Activated CD8-positive, alpha-beta T cell treated with anti-CD3 and anti-CD28 coated beads, Interleukin-2, amount 10 ng/mL, durations not matched to agents 7 days and 5 days (primary cell): ENCODE data around the gene PSMB11. TPM values are rescaled to one million over a fixed set of nuclear protein-coding genes. Genes with fewer than 3 reads are reported as not detected.
"Not testable (repeated sequence)": the region's sequence is repeated elsewhere in the genome, so short reads cannot be mapped to it uniquely, and the experiment has no call there.

Experiments used
- ATAC-seq: fragments of 150-1000 bp; cut with Tn5 transposase; one replicate; pipeline ENCODE4 v1.10.0; 2021; ENCODE audit warnings: moderate library complexity
- CTCF ChIA-PET: fragments of 350-600 bp; sonication (Branson Sonifier 250); formaldehyde crosslinking; loops from one replicate; lab custom pipeline; 2021; ENCODE audit warnings: antibody characterized with exemption; lab: Charles Lee
- POLR2A ChIA-PET: fragments of 350-600 bp; sonication (Branson Sonifier 250); formaldehyde crosslinking; loops from one replicate; lab custom pipeline; 2021; ENCODE audit warnings: antibody characterized with exemption; lab: Charles Lee
- DNase-seq: peaks from one replicate; pipeline ENCODE4 v3.0.0-alpha.2; 2020
- H3K27ac Mint-ChIP-seq: one replicate; pipeline ENCODE4 v1.8.0; 2021; ENCODE audit warnings: mild to moderate bottlenecking, mixed read lengths
- H3K27me3 Mint-ChIP-seq: one replicate; pipeline ENCODE4 v1.8.0; 2021; ENCODE audit warnings: low read depth, mixed read lengths
- H3K36me3 Mint-ChIP-seq: one replicate; pipeline ENCODE4 v1.8.0; 2021; ENCODE audit warnings: low read depth, mixed read lengths
- H3K4me1 Mint-ChIP-seq: one replicate; pipeline ENCODE4 v1.8.0; 2021; ENCODE audit warnings: low read depth, mixed read lengths
- H3K4me3 Mint-ChIP-seq: one replicate; pipeline ENCODE4 v1.8.0; 2021; ENCODE audit warnings: mild to moderate bottlenecking, mixed read lengths
- H3K9me3 Mint-ChIP-seq: one replicate; pipeline ENCODE4 v1.8.0; 2022; ENCODE audit warnings: mixed read lengths; ENCODE audit not compliant: insufficient read depth
- total RNA-seq, 2 experiments: library from RNA; stranded (reverse); gene quantifications; one replicate each; pipeline ENCODE4 v1.2.3, GENCODE V29; 2021

Gene PSMB11
- total RNA-seq, 2 experiments from 2014 or later, result not detected

- ATAC-seq, result not testable (repeated sequence)
Observed at GRCh38 chr14:23004274-23004673, 37.7 kb upstream of the PSMB11 start.

GRCh38 chr14:23005451-23006187 is 36.4 kb upstream of the PSMB11 start:
- POLR2A ChIA-PET, result interaction anchor here (1.1 to 2.6 kb wide), 4 partner anchors 10 to 443 kb away, joined by 3 to 21 read pairs (median 12); partner anchors contain the start of gene PSMB5
- Mint-ChIP-seq H3K27me3 (no peaks in the 10 kb centered on the region), H3K4me3 (peak overlapping the region; percentile 94), H3K36me3 (peaks cover 5% of the 10 kb centered on the region), H3K4me1 (peaks cover 49% of the 10 kb centered on the region), H3K27ac (peak overlapping the region; percentile 98), H3K9me3 (no peaks in the 10 kb centered on the region)
- CTCF ChIA-PET, result interaction anchor here (1.0 to 4.1 kb wide), 15 partner anchors 11 to 435 kb away, joined by 3 to 121 read pairs (median 11); partner anchors contain the start of genes ACIN1, AJUBA, C14orf119 and CDH24
- DNase-seq (no peak), ATAC-seq (no peak)

More at GRCh38 chr14:23004274-23004673, 37.7 kb upstream of the PSMB11 start:
- H3K9me3 Mint-ChIP-seq, H3K36me3 Mint-ChIP-seq, POLR2A ChIA-PET, H3K27me3 Mint-ChIP-seq, H3K4me3 Mint-ChIP-seq, H3K27ac Mint-ChIP-seq, DNase-seq: not testable (repeated sequence)
- H3K4me1 Mint-ChIP-seq, result peaks cover 39% of the 10 kb centered on the region
- CTCF ChIA-PET, result interaction anchor here (1.3 to 1.4 kb wide), 2 partner anchors 10 to 18 kb away, joined by 4 to 5 read pairs; no protein-coding TSS in a partner anchor

- H3K9me3 Mint-ChIP-seq, result no peaks in the 10 kb centered on the region
- POLR2A ChIA-PET, result interaction anchor here (1.1 to 2.8 kb wide), 11 partner anchors 10 to 443 kb away, joined by 3 to 21 read pairs (median 9); partner anchors contain the start of genes DAD1, PSMB5 and RBM23
- no peaks in the 10 kb centered on the region for H3K27me3 Mint-ChIP-seq
- DNase-seq, result no peak
- CTCF ChIA-PET, result interaction anchor here (0.7 to 4.1 kb wide), 21 partner anchors 12 to 445 kb away, joined by 3 to 121 read pairs (median 8); partner anchors contain the start of genes ACIN1, AJUBA, C14orf119 and CDH24
- ATAC-seq, result no peak
- H3K4me3 Mint-ChIP-seq, result peak overlapping the region; percentile 94
- peaks cover 5% of the 10 kb centered on the region for H3K36me3 Mint-ChIP-seq
- peaks cover 49% of the 10 kb centered on the region for H3K4me1 Mint-ChIP-seq
- peak overlapping the region; percentile 98 for H3K27ac Mint-ChIP-seq
Observed at GRCh38 chr14:23006188-23006534, 35.9 kb upstream of the PSMB11 start.

GRCh38 chr14:23006544-23007419 is 35.2 kb upstream of the PSMB11 start:
- H3K4me1 Mint-ChIP-seq, result peaks cover 51% of the 10 kb centered on the region
- H3K27me3 Mint-ChIP-seq, result no peaks in the 10 kb centered on the region
- DNase-seq (peak; percentile 98), ATAC-seq (peak; percentile 99)
- H3K4me3 Mint-ChIP-seq, result peak overlapping the region; percentile 94
- ChIA-PET CTCF (interaction anchor here (0.7 to 4.1 kb wide), 29 partner anchors 10 to 446 kb away, joined by 3 to 121 read pairs (median 6); partner anchors contain the start of genes ACIN1, AJUBA, C14orf119 and CDH24), POLR2A (interaction anchor here (0.6 to 2.8 kb wide), 22 partner anchors 11 to 1496 kb away, joined by 3 to 21 read pairs (median 4); partner anchors contain the start of genes C14orf119, DAD1, METTL3 and OXA1L)
- peaks cover 5% of the 10 kb centered on the region for H3K36me3 Mint-ChIP-seq
- no peaks in the 10 kb centered on the region for H3K9me3 Mint-ChIP-seq
- peak overlapping the region; percentile 98 for H3K27ac Mint-ChIP-seq

GRCh38 chr14:23008831-23009230 is 33.2 kb upstream of the PSMB11 start:
- no peak for DNase-seq
- peak overlapping the region; percentile 90 for H3K4me3 Mint-ChIP-seq
- CTCF ChIA-PET, result interaction anchor here (0.7 to 4.1 kb wide), 7 partner anchors 13 to 60 kb away, joined by 3 to 121 read pairs (median 39); partner anchors contain the start of genes AJUBA and CDH24
- peak overlapping the region; percentile 92 for H3K27ac Mint-ChIP-seq
- H3K36me3 Mint-ChIP-seq, result peaks cover 5% of the 10 kb centered on the region
- H3K4me1 Mint-ChIP-seq, result peaks cover 51% of the 10 kb centered on the region
- no peaks in the 10 kb centered on the region for H3K27me3 Mint-ChIP-seq
- no peaks in the 10 kb centered on the region for H3K9me3 Mint-ChIP-seq
- ATAC-seq, result no peak
- POLR2A ChIA-PET, result interaction anchor here (2.8 kb wide), 1 partner anchor 90 kb away, joined by 9 read pairs; the partner anchor contains the start of gene RBM23

- ChIA-PET CTCF (interaction anchor here (4.0 to 4.1 kb wide), 4 partner anchors 15 to 59 kb away, joined by 39 to 121 read pairs (median 98); partner anchors contain the start of genes AJUBA and CDH24), POLR2A (no interaction called here)
- Mint-ChIP-seq H3K4me3 (peak overlapping the region; percentile 90), H3K27me3 (no peaks in the 10 kb centered on the region), H3K36me3 (peaks cover 5% of the 10 kb centered on the region), H3K9me3 (no peaks in the 10 kb centered on the region), H3K4me1 (peaks cover 51% of the 10 kb centered on the region), H3K27ac (peak overlapping the region; percentile 92)
- DNase-seq (no peak), ATAC-seq (no peak)
Observed at GRCh38 chr14:23009483-23009938, 32.5 kb upstream of the PSMB11 start.

GRCh38 chr14:23009939-23010726 is 31.9 kb upstream of the PSMB11 start, which contains the start of gene C14orf93:
TSS of gene C14orf93 (minus strand) at chr14:23010143. CDS start at chr14:22999023, 11,120 bp downstream.
- DNase-seq, result peak; percentile 88
- H3K36me3 Mint-ChIP-seq, result peaks cover 5% of the 10 kb centered on the region
- H3K4me1 Mint-ChIP-seq, result peaks cover 48% of the 10 kb centered on the region
- H3K27ac Mint-ChIP-seq, result peak within 1 kb of the TSS; percentile 92
- no peaks in the 10 kb centered on the region for H3K27me3 Mint-ChIP-seq
- H3K9me3 Mint-ChIP-seq, result no peaks in the 10 kb centered on the region
- ATAC-seq, result peak; percentile 37
- peak within 1 kb of the TSS; percentile 90 for H3K4me3 Mint-ChIP-seq
- ChIA-PET POLR2A (no interaction called here), CTCF (interaction anchor here (1.0 to 8.0 kb wide), 3 partner anchors 15 to 48 kb away, joined by 4 to 42 read pairs (median 25); partner anchors contain the start of gene CDH24)

- CTCF ChIA-PET, result interaction anchor here (1.0 to 8.0 kb wide), 6 partner anchors 9 to 353 kb away, joined by 3 to 42 read pairs (median 4); no protein-coding TSS in a partner anchor
- Mint-ChIP-seq H3K27ac (no peak overlapping the region), H3K4me3 (no peak overlapping the region), H3K4me1 (peaks cover 23% of the 10 kb centered on the region), H3K27me3 (no peaks in the 10 kb centered on the region), H3K36me3 (peaks cover 5% of the 10 kb centered on the region), H3K9me3 (no peaks in the 10 kb centered on the region)
- ATAC-seq, result no peak
- POLR2A ChIA-PET, result no interaction called here
- DNase-seq, result no peak
Observed at GRCh38 chr14:23013054-23013748, 28.8 kb upstream of the PSMB11 start.

- H3K4me3 Mint-ChIP-seq, POLR2A ChIA-PET: not testable (repeated sequence)
- CTCF ChIA-PET, result interaction anchor here (1.0 to 8.0 kb wide), 5 partner anchors 19 to 353 kb away, joined by 4 to 42 read pairs (median 8); no protein-coding TSS in a partner anchor
Observed at GRCh38 chr14:23013749-23014054, 28.3 kb upstream of the PSMB11 start.

GRCh38 chr14:23015618-23016017 is 26.4 kb upstream of the PSMB11 start:
- POLR2A ChIA-PET, result no interaction called here

More at GRCh38 chr14:23013749-23014054, 28.3 kb upstream of the PSMB11 start:
- H3K4me1 Mint-ChIP-seq, result peaks cover 18% of the 10 kb centered on the region
- not testable (repeated sequence) for H3K9me3 Mint-ChIP-seq, H3K27me3 Mint-ChIP-seq, ATAC-seq, H3K36me3 Mint-ChIP-seq, H3K27ac Mint-ChIP-seq, DNase-seq

More at GRCh38 chr14:23015618-23016017, 26.4 kb upstream of the PSMB11 start:
- Mint-ChIP-seq H3K36me3 (no peaks in the 10 kb centered on the region), H3K9me3 (no peaks in the 10 kb centered on the region), H3K27ac (no peak overlapping the region), H3K4me3 (no peak overlapping the region), H3K27me3 (no peaks in the 10 kb centered on the region), H3K4me1 (peaks cover 3% of the 10 kb centered on the region)
- CTCF ChIA-PET, result interaction anchor here (1.0 to 8.0 kb wide), 6 partner anchors 8 to 53 kb away, joined by 3 to 42 read pairs (median 10); no protein-coding TSS in a partner anchor
- no peak for DNase-seq
- no peak for ATAC-seq
